K562 (cell line): Measurements from ENCODE around the gene ANO7. TPM values are rescaled to one million over a fixed set of nuclear protein-coding genes. Genes with fewer than 3 reads are reported as not detected.
A peak's percentile ranks its signal among the peaks of the same experiment; 100 is the strongest.

Experiments used
- ATF1 ChIP-seq, 2 experiments: fragments of 450-650 bp in 1 of 2; IDR thresholded peaks; 2 replicates each; pipeline ENCODE4 v1.6.1; 2016; ENCODE audit warnings: missing compliant biosample characterization in 1 of 2, missing genetic modification characterization in 1 of 2
- C11orf30 ChIP-seq: fragments of 450-650 bp; IDR thresholded peaks from 2 replicates; pipeline ENCODE4 v1.6.1; 2016; ENCODE audit warnings: low read depth, mild to moderate bottlenecking
- CBX3 ChIP-seq, 2 experiments: IDR thresholded peaks; 1 replicate in 1 of 2; 2 replicates in 1 of 2; pipeline ENCODE4 v1.6.1; 2012; ENCODE audit warnings: inconsistent platforms in 2 of 2, low read length in 2 of 2, borderline replicate concordance in 1 of 2, control low read depth in 1 of 2
- CTBP1 ChIP-seq: fragments of 450-650 bp; IDR thresholded peaks from 2 replicates; pipeline ENCODE4 v1.6.1; 2016; ENCODE audit warnings: borderline replicate concordance
- DPF2 ChIP-seq: fragments of 450-650 bp; IDR thresholded peaks from 2 replicates; pipeline ENCODE4 v1.6.1; 2016
- FOSL1 ChIP-seq: fragments of 200-800 bp; sonication (Bioruptor generic); conservative IDR thresholded peaks from 2 replicates; pipeline ENCODE4 v1.6.1; 2016; ENCODE audit warnings: missing genetic modification characterization, missing compliant biosample characterization
- HDAC2 ChIP-seq: fragments of 450-650 bp; IDR thresholded peaks from 2 replicates; pipeline ENCODE4 v1.6.1; 2016; ENCODE audit warnings: mild to moderate bottlenecking
- KLF1 ChIP-seq: fragments of 450-650 bp; IDR thresholded peaks from 2 replicates; pipeline ENCODE4 v1.6.1; 2016; ENCODE audit warnings: missing genetic modification characterization, missing compliant biosample characterization
- MAFG ChIP-seq: fragments of 450-650 bp; conservative IDR thresholded peaks from 2 replicates; pipeline ENCODE4 v1.6.1; 2016; ENCODE audit warnings: missing genetic modification characterization, missing compliant biosample characterization
- MEIS2 ChIP-seq: fragments of 450-650 bp; IDR thresholded peaks from 2 replicates; pipeline ENCODE4 v1.6.1; 2014; ENCODE audit warnings: mild to moderate bottlenecking; ENCODE audit not compliant: partially characterized antibody
- NR2C1 ChIP-seq, 2 experiments: fragments of 450-650 bp; IDR thresholded peaks; 2 replicates each; pipeline ENCODE4 v1.6.1; 2017; ENCODE audit warnings: mild to moderate bottlenecking in 2 of 2, antibody characterized with exemption in 1 of 2, inconsistent platforms in 1 of 2, missing compliant biosample characterization in 1 of 2, missing genetic modification characterization in 1 of 2
- POLR2B ChIP-seq: fragments of 450-650 bp; IDR thresholded peaks from 2 replicates; pipeline ENCODE4 v1.6.1; 2018; ENCODE audit warnings: low read depth; ENCODE audit not compliant: partially characterized antibody
- POLR2G ChIP-seq: fragments of 200-400 bp; formaldehyde crosslinking; IDR thresholded peaks from 2 replicates; pipeline ENCODE4 v1.6.1; 2017; ENCODE audit warnings: low read depth, mild to moderate bottlenecking, antibody characterized with exemption, low read length, moderate library complexity
- RBM22 ChIP-seq: fragments of 200-400 bp; formaldehyde crosslinking; IDR thresholded peaks from 2 replicates; pipeline ENCODE4 v1.6.1; 2018; ENCODE audit warnings: low read length, low read depth; ENCODE audit not compliant: poor library complexity, severe bottlenecking
- SMC3 ChIP-seq: conservative IDR thresholded peaks from 2 replicates; pipeline ENCODE4 v1.6.1; 2011; ENCODE audit warnings: low read depth, low read length, improper control_type of control experiment; ENCODE audit not compliant: insufficient read depth
- SUPT5H ChIP-seq: fragments of 450-650 bp; IDR thresholded peaks from 2 replicates; pipeline ENCODE4 v1.6.1; 2016
- TCF3 ChIP-seq: sonication (generic); formaldehyde crosslinking; IDR thresholded peaks from 2 replicates; pipeline ENCODE4 v1.4.0; 2020; ENCODE audit warnings: mild to moderate bottlenecking, missing genetic modification reagents
- ZBTB1 ChIP-seq: sonication (generic); formaldehyde crosslinking; IDR thresholded peaks from 2 replicates; pipeline ENCODE4 v1.8.1; 2023; ENCODE audit warnings: missing genetic modification reagents, low read depth, mild to moderate bottlenecking, borderline replicate concordance
- ZBTB40 ChIP-seq, 2 experiments: fragments of 450-650 bp in 1 of 2; sonication (generic) in 1 of 2; formaldehyde crosslinking in 1 of 2; IDR thresholded peaks; 2 replicates each; pipeline versions ENCODE4 v1.7.1 to v1.9.0; 2016 to 2022; ENCODE audit warnings: inconsistent platforms in 1 of 2, mild to moderate bottlenecking in 1 of 2, missing genetic modification reagents in 1 of 2
- ZEB2 ChIP-seq: fragments of 450-650 bp; IDR thresholded peaks from 2 replicates; pipeline ENCODE4 v1.6.1; 2016
- ZNF316 ChIP-seq: fragments of 450-650 bp; IDR thresholded peaks from 2 replicates; pipeline ENCODE4 v1.6.1; 2016
- polyA plus RNA-seq, 8 experiments: library from polyadenylated mRNA; depleted of rRNA in 4 of 8; stranded (reverse) in 5 of 8; unstranded in 3 of 8; fragments of >200 nt; fragmentation: Nextera tagmentation in 2 of 8; fragmentation: Illumina TruSeq in 1 of 8; extraction: Ambion mirVana in 2 of 8; extraction: Trizol in 1 of 8; gene quantifications; 2 replicates each; pipeline versions ENCODE4 v1.2.1 to v1.2.3, GENCODE V29; 2011 to 2014; ENCODE audit warnings: inconsistent platforms in 1 of 8, missing spikeins in 1 of 8
- total RNA-seq, 7 experiments: library from RNA; depleted of rRNA in 6 of 7; stranded (reverse); fragments of >200 nt in 6 of 7; fragmentation: Illumina TruSeq in 2 of 7; extraction: Trizol in 2 of 7; gene quantifications; 2 replicates each; pipeline versions ENCODE4 v1.2.1 to v1.2.3, GENCODE V29; 2011 to 2021; ENCODE audit warnings: low replicate concordance in 1 of 7

Gene ANO7
- total and polyA plus RNA-seq, 9 of the 15 experiments (the other 6 are each of a cell fraction or from before 2014, with no cell fraction given): 0.28 to 5.1 (median 1.1) TPM

- TF ChIP-seq ZBTB40 (IDR thresholded peaks at IDR 0.05) (no peak), ZBTB40 (CRISPR knock-in tag; IDR thresholded peaks at IDR 0.05) (no peak), CBX3 (IDR thresholded peaks at IDR 0.05; ENCODE audit: borderline replicate concordance in 1 of 2, low read length in 2 of 2) (no peak), FOSL1 (tag) (peak; percentile 69), DPF2 (0 out of 2 replicates have a peak, but pooled peaks have one; percentile 28), POLR2G (peak; percentile 63), SMC3 (no peak), NR2C1 (IDR thresholded peaks at IDR 0.05) (no peak), NR2C1 (tag; IDR thresholded peaks at IDR 0.05) (no peak), ZEB2 (peak; percentile 62; the same call in 1 of the 2 replicates), MEIS2 (peak; percentile 73), HDAC2 (no peak), ZNF316 (peak; percentile 39), ZBTB1 (CRISPR knock-in tag) (no peak), KLF1 (tag) (no peak), CTBP1 (peak; percentile 23; the same call in 1 of the 2 replicates), MAFG (tag) (peak; percentile 54), POLR2B (no peak), ATF1 (CRISPR knock-in tag; IDR thresholded peaks at IDR 0.05) (no peak), ATF1 (tag; IDR thresholded peaks at IDR 0.05) (no peak), C11orf30 (peak; percentile 47), TCF3 (0 out of 2 replicates have a peak, but pooled peaks have one; percentile 12), SUPT5H (no peak; the same call in 1 of the 2 replicates), RBM22 (peak; percentile 39)
Observed at GRCh38 chr2:241228081-241228859, 39.8 kb downstream of the ANO7 start (continued).
